CD14-positive monocyte (primary cell): ENCODE results near the gene ADK. TPM values are rescaled to one million over a fixed set of nuclear protein-coding genes. Genes with fewer than 3 reads are reported as not detected.

Experiments
- DNase-seq, 3 donors: peaks; one replicate each; pipeline ENCODE4 v3.0.0-alpha.2; 2011 to 2022
- H2AFZ ChIP-seq: 2 replicates; pipeline ENCODE4 v1.6.0; 2012; ENCODE audit warnings: mild to moderate bottlenecking, low read depth, low read length, inconsistent platforms; ENCODE audit not compliant: insufficient read depth, poor library complexity, severe bottlenecking
- H3K27ac ChIP-seq, 2 donors: 1 replicate in 1 of 2; 2 replicates in 1 of 2; pipeline ENCODE4 v1.5.1; 2012 to 2013; ENCODE audit warnings: low read length in 2 of 2, control low read depth in 1 of 2, inconsistent platforms in 1 of 2, low read depth in 1 of 2, mild to moderate bottlenecking in 1 of 2
- H3K27me3 ChIP-seq, 2 donors: one replicate each; pipeline versions ENCODE4 v1.6.0 to v1.6.1; 2011 to 2013; ENCODE audit warnings: low read length in 2 of 2; ENCODE audit not compliant: control insufficient read depth in 2 of 2, insufficient read depth in 2 of 2
- H3K36me3 ChIP-seq, 2 donors: replicated peaks in 1 of 2; 1 replicate in 1 of 2; 2 replicates in 1 of 2; pipeline versions ENCODE4 v1.5.1 to v1.6.1; 2012 to 2013; ENCODE audit warnings: low read length in 2 of 2, control low read depth in 1 of 2, inconsistent platforms in 1 of 2, mild to moderate bottlenecking in 1 of 2; ENCODE audit not compliant: insufficient read depth in 2 of 2, control insufficient read depth in 1 of 2
- H3K4me1 ChIP-seq, 2 donors: 1 replicate in 1 of 2; 2 replicates in 1 of 2; pipeline versions ENCODE4 v1.5.1 to v1.6.1; 2012 to 2013; ENCODE audit warnings: low read length in 2 of 2, control low read depth in 1 of 2, inconsistent platforms in 1 of 2, mild to moderate bottlenecking in 1 of 2, moderate library complexity in 1 of 2; ENCODE audit not compliant: insufficient read depth in 2 of 2, control insufficient read depth in 1 of 2
- H3K4me2 ChIP-seq: replicated peaks from 2 replicates; pipeline ENCODE3; 2012; ENCODE audit warnings: low read length, moderate library complexity, mild to moderate bottlenecking; ENCODE audit not compliant: poor library complexity, severe bottlenecking; ENCODE audit errors: extremely low read depth
- H3K4me3 ChIP-seq, 3 experiments: fragments of 200-600 bp in 1 of 3; sonication (generic) in 1 of 3; replicated peaks in 1 of 3; 1 replicate in 2 of 3; 2 replicates in 1 of 3; pipeline ENCODE4 v1.5.1; 2011 to 2013; ENCODE audit warnings: low read length in 3 of 3, mild to moderate bottlenecking in 3 of 3, control low read depth in 2 of 3, low read depth in 2 of 3, inconsistent platforms in 1 of 3, moderate library complexity in 1 of 3
- H3K79me2 ChIP-seq: 2 replicates; pipeline ENCODE4 v1.6.0; 2012; ENCODE audit warnings: mild to moderate bottlenecking, control low read depth, inconsistent platforms, low read length, moderate library complexity; ENCODE audit not compliant: insufficient read depth
- H3K9ac ChIP-seq: 2 replicates; pipeline ENCODE4 v1.6.0; 2017; ENCODE audit warnings: low read length, mild to moderate bottlenecking; ENCODE audit not compliant: insufficient read depth, poor library complexity, severe bottlenecking
- H3K9me3 ChIP-seq, 2 donors: replicated peaks in 1 of 2; 1 replicate in 1 of 2; 2 replicates in 1 of 2; pipeline versions ENCODE4 v1.5.1 to v1.6.1; 2012 to 2013; ENCODE audit warnings: low read length in 2 of 2, control low read depth in 1 of 2; ENCODE audit not compliant: control insufficient read depth in 1 of 2, insufficient read depth in 1 of 2
- H4K20me1 ChIP-seq: 2 replicates; pipeline ENCODE4 v1.6.0; 2012; ENCODE audit warnings: mild to moderate bottlenecking, low read length, control low read depth, moderate library complexity; ENCODE audit not compliant: insufficient read depth
- H3K27ac Mint-ChIP-seq, 7 donors: one replicate each; pipeline ENCODE4 v1.8.0; 2020; ENCODE audit warnings: mild to moderate bottlenecking in 7 of 7, mixed read lengths in 7 of 7, moderate library complexity in 6 of 7, inconsistent platforms in 2 of 7
- H3K27me3 Mint-ChIP-seq, 3 donors: one replicate each; pipeline ENCODE4 v1.8.0; 2021 to 2022; ENCODE audit warnings: low read depth in 3 of 3, mild to moderate bottlenecking in 3 of 3, mixed read lengths in 3 of 3, moderate library complexity in 3 of 3, inconsistent platforms in 1 of 3
- H3K36me3 Mint-ChIP-seq, 2 donors: one replicate each; pipeline ENCODE4 v1.8.0; 2020; ENCODE audit warnings: mixed read lengths in 2 of 2, inconsistent platforms in 1 of 2, mild to moderate bottlenecking in 1 of 2
- H3K4me1 Mint-ChIP-seq: one replicate; pipeline ENCODE4 v1.8.0; 2020; ENCODE audit warnings: mild to moderate bottlenecking, mixed read lengths
- H3K4me3 Mint-ChIP-seq, 2 donors: one replicate each; pipeline ENCODE4 v1.8.0; 2020; ENCODE audit warnings: mild to moderate bottlenecking in 2 of 2, mixed read lengths in 2 of 2, moderate library complexity in 1 of 2
- H3K9me3 Mint-ChIP-seq, 7 donors: one replicate each; pipeline ENCODE4 v1.8.0; 2020 to 2022; ENCODE audit warnings: mixed read lengths in 7 of 7, mild to moderate bottlenecking in 6 of 7, moderate library complexity in 6 of 7, inconsistent platforms in 2 of 7
- WGBS: methylation state at CpG from one replicate; pipeline ENCODE4 v1.1.5; 2013; ENCODE audit warnings: missing lambda C conversion rate; ENCODE audit not compliant: insufficient coverage; 5-methylcytosine and 5-hydroxymethylcytosine counted together
- intact Hi-C, 2 donors: fragments of 100-400 bp; cut with micrococcal nuclease; formaldehyde crosslinking; loops; one replicate each; pipeline versions ENCODE4 v1.15.0 to v1.15.1; 2023
- polyA plus RNA-seq, 3 donors: library from polyadenylated mRNA; depleted of rRNA in 1 of 3; unstranded in 2 of 3; stranded (reverse) in 1 of 3; fragments of 300-500 nt in 2 of 3; fragments of >200 nt in 1 of 3; fragmentation: Illumina TruSeq in 2 of 3; gene quantifications; 1 replicate in 2 of 3; 2 replicates in 1 of 3; pipeline ENCODE4 v1.2.3, GENCODE V29; 2012 to 2021
- TF ChIP-seq, protein P1 (sequence below): fragments of 200-600 bp; IDR thresholded peaks from one replicate; pipeline ENCODE4 v1.8.0; 2022; ENCODE audit warnings: antibody characterized with exemption, mild to moderate bottlenecking

Gene ADK
- polyA plus RNA-seq, 3 donors: 6.4 to 38.2 (median 35.7) TPM

DNA sequence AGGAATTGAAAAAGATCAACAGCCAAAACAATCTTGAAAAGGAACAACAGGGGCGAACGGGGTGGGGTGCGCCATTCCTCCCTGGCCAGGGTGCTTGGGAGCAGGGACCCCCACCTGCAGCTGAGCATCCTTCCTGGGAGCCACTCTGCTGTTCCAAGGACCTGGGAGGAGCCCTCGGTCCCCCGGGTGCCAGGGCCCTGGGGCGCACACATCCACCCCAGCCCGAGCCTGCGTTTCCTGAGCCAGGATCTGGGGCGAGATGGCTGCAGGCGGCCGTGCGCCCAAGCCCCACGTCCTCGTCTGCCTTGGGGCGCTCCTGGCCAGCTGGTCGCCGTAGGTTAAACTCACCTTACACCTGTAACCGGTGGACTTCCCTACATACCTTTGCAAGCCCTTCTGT is 11.0 kb upstream of the ADK start:
- Histone ChIP-seq H3K27ac (no peak overlapping the region), H3K9ac (no peak overlapping the region), H3K79me2 (peaks cover 77% of the 10 kb centered on the region), H4K20me1 (peaks cover 72% of the 10 kb centered on the region), H3K9me3 (no peaks in the 10 kb centered on the region), H3K4me2 (no peak overlapping the region), H3K36me3 (peaks cover 36 to 52% of the 10 kb centered on the region in 2 donors), H3K27me3 (no peaks in the 10 kb centered on the region), H2AFZ (no peak overlapping the region), H3K4me1 (peaks cover 0 to 4% of the 10 kb centered on the region in 2 donors), H3K4me3 (no peak overlapping the region)
- no peak overlapping the region for H3K4me3 Mint-ChIP-seq
- peaks cover 6% of the 10 kb centered on the region for H3K4me1 Mint-ChIP-seq
- H3K36me3 Mint-ChIP-seq: peaks cover 34 to 44% of the 10 kb centered on the region in 2 donors
- H3K9me3 Mint-ChIP-seq: no peaks in the 10 kb centered on the region
- intact Hi-C loops: loop anchor here in 1 of 2 donors (5.0 kb wide), 1 partner anchor 37 kb away; no protein-coding TSS in a partner anchor
- TF ChIP-seq, protein P1, sequence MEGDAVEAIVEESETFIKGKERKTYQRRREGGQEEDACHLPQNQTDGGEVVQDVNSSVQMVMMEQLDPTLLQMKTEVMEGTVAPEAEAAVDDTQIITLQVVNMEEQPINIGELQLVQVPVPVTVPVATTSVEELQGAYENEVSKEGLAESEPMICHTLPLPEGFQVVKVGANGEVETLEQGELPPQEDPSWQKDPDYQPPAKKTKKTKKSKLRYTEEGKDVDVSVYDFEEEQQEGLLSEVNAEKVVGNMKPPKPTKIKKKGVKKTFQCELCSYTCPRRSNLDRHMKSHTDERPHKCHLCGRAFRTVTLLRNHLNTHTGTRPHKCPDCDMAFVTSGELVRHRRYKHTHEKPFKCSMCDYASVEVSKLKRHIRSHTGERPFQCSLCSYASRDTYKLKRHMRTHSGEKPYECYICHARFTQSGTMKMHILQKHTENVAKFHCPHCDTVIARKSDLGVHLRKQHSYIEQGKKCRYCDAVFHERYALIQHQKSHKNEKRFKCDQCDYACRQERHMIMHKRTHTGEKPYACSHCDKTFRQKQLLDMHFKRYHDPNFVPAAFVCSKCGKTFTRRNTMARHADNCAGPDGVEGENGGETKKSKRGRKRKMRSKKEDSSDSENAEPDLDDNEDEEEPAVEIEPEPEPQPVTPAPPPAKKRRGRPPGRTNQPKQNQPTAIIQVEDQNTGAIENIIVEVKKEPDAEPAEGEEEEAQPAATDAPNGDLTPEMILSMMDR: no peak
- DNase-seq: no peak
- 95% methylated on average over 15 of the region's 18 CpGs for WGBS
- no peaks in the 10 kb centered on the region for H3K27me3 Mint-ChIP-seq
- no peak overlapping the region for H3K27ac Mint-ChIP-seq

DNA sequence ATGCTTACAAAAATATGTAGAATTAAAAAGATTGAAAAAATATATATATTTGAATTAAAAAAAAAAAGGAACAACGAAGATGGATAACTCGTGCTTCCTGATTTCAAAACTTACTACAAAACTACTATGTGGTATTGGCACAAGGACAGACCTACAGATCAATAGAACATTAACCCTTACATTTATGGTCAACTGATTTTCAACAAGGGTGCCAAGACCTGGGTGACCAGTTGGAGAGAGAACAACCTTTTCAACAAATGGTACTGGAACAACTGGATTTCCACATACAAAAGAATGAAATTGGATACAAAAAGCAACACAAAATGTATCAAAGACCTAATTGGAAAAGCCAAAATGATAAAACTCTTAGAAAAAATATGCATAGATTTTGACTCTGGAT is 10.5 kb upstream of the ADK start:
- H3K4me1 ChIP-seq: peaks cover 0 to 4% of the 10 kb centered on the region in 2 donors
- TF ChIP-seq, protein P1: no peak
- no peak overlapping the region for H2AFZ ChIP-seq
- intact Hi-C loops: loop anchor here in 1 of 2 donors (5.0 kb wide), 1 partner anchor 37 kb away; no protein-coding TSS in a partner anchor
- H3K9ac ChIP-seq: no peak overlapping the region
- H3K36me3 Mint-ChIP-seq: peaks cover 33 to 43% of the 10 kb centered on the region in 2 donors
- peaks cover 82% of the 10 kb centered on the region for H3K79me2 ChIP-seq
- peaks cover 33 to 52% of the 10 kb centered on the region in 2 donors for H3K36me3 ChIP-seq
- no peaks in the 10 kb centered on the region for H3K27me3 Mint-ChIP-seq
- peaks cover 78% of the 10 kb centered on the region for H4K20me1 ChIP-seq
- no CpG with 5 or more reads among the region's 2 CpGs for WGBS
- no peak overlapping the region for H3K4me2 ChIP-seq
- no peak overlapping the region for H3K27ac ChIP-seq
- H3K9me3 Mint-ChIP-seq: no peaks in the 10 kb centered on the region
- H3K4me3 Mint-ChIP-seq: no peak overlapping the region
- peak overlapping the region in 1 of 7 donors; percentile 69 for H3K27ac Mint-ChIP-seq
- H3K4me1 Mint-ChIP-seq: peaks cover 6% of the 10 kb centered on the region
- H3K4me3 ChIP-seq: no peak overlapping the region
- H3K9me3 ChIP-seq: no peaks in the 10 kb centered on the region
- no peak for DNase-seq
- no peaks in the 10 kb centered on the region for H3K27me3 ChIP-seq
